CD4-positive, CD25-positive, alpha-beta regulatory T cell (primary cell): ENCODE results near the gene PAK5. TPM values are rescaled to one million over a fixed set of nuclear protein-coding genes. Genes with fewer than 3 reads are reported as not detected.
"Not testable (repeated sequence)": the region's sequence is repeated elsewhere in the genome, so short reads cannot be mapped to it uniquely, and the experiment has no call there.

Experiments
- ATAC-seq, 2 donors: fragments of 150-1000 bp; cut with Tn5 transposase; one replicate each; pipeline ENCODE4 v1.10.0; 2021; ENCODE audit warnings: low read depth in 2 of 2, moderate number of reproducible peaks in 2 of 2, moderate library complexity in 1 of 2
- DNase-seq, 3 donors: peaks; one replicate each; pipeline versions ENCODE4 v3.0.0 to v3.0.0-alpha.2; 2012 to 2022; ENCODE audit warnings: mixed read lengths in 1 of 3
- H3K27ac ChIP-seq: one replicate; pipeline ENCODE4 v1.7.0; 2013; ENCODE audit warnings: mild to moderate bottlenecking, low read length; ENCODE audit not compliant: insufficient read depth, poor library complexity, severe bottlenecking
- H3K27me3 ChIP-seq: one replicate; pipeline ENCODE4 v1.7.0; 2013; ENCODE audit warnings: low read length; ENCODE audit not compliant: control insufficient read depth, insufficient read depth
- H3K36me3 ChIP-seq: one replicate; pipeline ENCODE4 v1.7.0; 2013; ENCODE audit warnings: mild to moderate bottlenecking, low read length, moderate library complexity; ENCODE audit not compliant: control insufficient read depth, insufficient read depth
- H3K4me1 ChIP-seq: 2 replicates; pipeline ENCODE4 v1.7.0; 2013; ENCODE audit warnings: mild to moderate bottlenecking, low read length; ENCODE audit not compliant: insufficient read depth, control insufficient read depth, poor library complexity, severe bottlenecking
- H3K4me3 ChIP-seq: one replicate; pipeline ENCODE4 v1.7.0; 2013; ENCODE audit warnings: low read depth, mild to moderate bottlenecking, low read length, moderate library complexity
- H3K9me3 ChIP-seq, 2 experiments: 1 replicate in 1 of 2; 2 replicates in 1 of 2; pipeline ENCODE4 v1.7.0; 2013; ENCODE audit warnings: low read length in 2 of 2, mild to moderate bottlenecking in 1 of 2, moderate library complexity in 1 of 2; ENCODE audit not compliant: control insufficient read depth in 2 of 2
- H3K27ac Mint-ChIP-seq, 3 donors: one replicate each; pipeline ENCODE4 v1.8.0; 2020 to 2022; ENCODE audit warnings: mild to moderate bottlenecking in 3 of 3, mixed read lengths in 3 of 3, moderate library complexity in 2 of 3
- H3K27me3 Mint-ChIP-seq: one replicate; pipeline ENCODE4 v1.8.0; 2022; ENCODE audit warnings: mild to moderate bottlenecking, mixed read lengths
- H3K36me3 Mint-ChIP-seq: one replicate; pipeline ENCODE4 v1.8.0; 2020; ENCODE audit warnings: mixed read lengths
- H3K4me1 Mint-ChIP-seq, 4 donors: one replicate each; pipeline ENCODE4 v1.8.0; 2020 to 2022; ENCODE audit warnings: mixed read lengths in 4 of 4, mild to moderate bottlenecking in 1 of 4
- H3K4me3 Mint-ChIP-seq, 4 donors: one replicate each; pipeline ENCODE4 v1.8.0; 2020 to 2022; ENCODE audit warnings: mild to moderate bottlenecking in 4 of 4, mixed read lengths in 4 of 4, moderate library complexity in 3 of 4
- H3K9me3 Mint-ChIP-seq, 7 donors: one replicate each; pipeline ENCODE4 v1.8.0; 2020 to 2022; ENCODE audit warnings: mixed read lengths in 7 of 7, mild to moderate bottlenecking in 3 of 7, moderate library complexity in 2 of 7
- polyA plus RNA-seq, 4 donors: library from polyadenylated mRNA; unstranded; fragments of 300-500 nt; fragmentation: Illumina TruSeq; gene quantifications; one replicate each; pipeline ENCODE4 v1.2.3, GENCODE V29; 2021
- total RNA-seq: library from RNA; stranded (reverse); gene quantifications from one replicate; pipeline ENCODE4 v1.2.3, GENCODE V29; 2022

PAK5 gene
- total and polyA plus RNA-seq, 5 donors from 2014 or later, result not detected

GRCh38 chr20:9646375-9646774 is 192.5 kb downstream of the PAK5 start:
- no peaks in the 10 kb centered on the region for H3K27me3 ChIP-seq
- Mint-ChIP-seq H3K27ac (no peak overlapping the region), H3K9me3 (peaks cover 0 to 3% (median 0%) of the 10 kb centered on the region in 7 donors), H3K36me3 (no peaks in the 10 kb centered on the region), H3K27me3 (no peaks in the 10 kb centered on the region), H3K4me3 (no peak overlapping the region), H3K4me1 (no peaks in the 10 kb centered on the region)
- no peaks in the 10 kb centered on the region for H3K4me1 ChIP-seq
- H3K27ac ChIP-seq, result no peak overlapping the region
- no peaks in the 10 kb centered on the region for H3K9me3 ChIP-seq
- ATAC-seq (no peak), DNase-seq (no peak)
- H3K4me3 ChIP-seq, result no peak overlapping the region
- H3K36me3 ChIP-seq, result no peaks in the 10 kb centered on the region

DNA sequence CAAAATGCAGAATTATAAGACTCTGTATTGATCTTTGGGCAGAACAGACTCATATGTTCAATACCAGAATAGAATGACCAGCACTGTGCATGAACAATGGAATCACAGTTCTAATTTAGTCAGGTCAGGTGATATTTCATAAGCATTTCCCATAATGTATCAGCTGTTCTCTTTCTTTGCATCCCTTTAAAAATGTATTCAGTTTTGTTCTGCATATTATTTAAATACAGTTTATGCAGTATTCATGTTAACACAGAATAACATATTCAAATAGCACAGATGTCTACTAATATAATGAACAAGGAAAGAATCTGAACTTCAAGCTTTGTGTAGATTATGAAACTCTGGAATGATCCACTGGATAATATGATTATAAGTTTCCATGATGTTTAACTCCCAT is 196.0 kb downstream of the PAK5 start:
- ATAC-seq, result no peak
- no peaks in the 10 kb centered on the region for H3K36me3 ChIP-seq
- DNase-seq, result no peak
- no peak overlapping the region for H3K27ac ChIP-seq
- H3K4me1 ChIP-seq, result no peaks in the 10 kb centered on the region
- no peaks in the 10 kb centered on the region for H3K9me3 ChIP-seq
- no peaks in the 10 kb centered on the region for H3K27me3 ChIP-seq
- H3K27ac Mint-ChIP-seq, result no peak overlapping the region
- no peak overlapping the region for H3K4me3 Mint-ChIP-seq
- H3K27me3 Mint-ChIP-seq, result no peaks in the 10 kb centered on the region
- H3K4me1 Mint-ChIP-seq, result no peaks in the 10 kb centered on the region
- peaks cover 0 to 3% (median 0%) of the 10 kb centered on the region in 7 donors for H3K9me3 Mint-ChIP-seq
- no peaks in the 10 kb centered on the region for H3K36me3 Mint-ChIP-seq
- no peak overlapping the region for H3K4me3 ChIP-seq

DNA sequence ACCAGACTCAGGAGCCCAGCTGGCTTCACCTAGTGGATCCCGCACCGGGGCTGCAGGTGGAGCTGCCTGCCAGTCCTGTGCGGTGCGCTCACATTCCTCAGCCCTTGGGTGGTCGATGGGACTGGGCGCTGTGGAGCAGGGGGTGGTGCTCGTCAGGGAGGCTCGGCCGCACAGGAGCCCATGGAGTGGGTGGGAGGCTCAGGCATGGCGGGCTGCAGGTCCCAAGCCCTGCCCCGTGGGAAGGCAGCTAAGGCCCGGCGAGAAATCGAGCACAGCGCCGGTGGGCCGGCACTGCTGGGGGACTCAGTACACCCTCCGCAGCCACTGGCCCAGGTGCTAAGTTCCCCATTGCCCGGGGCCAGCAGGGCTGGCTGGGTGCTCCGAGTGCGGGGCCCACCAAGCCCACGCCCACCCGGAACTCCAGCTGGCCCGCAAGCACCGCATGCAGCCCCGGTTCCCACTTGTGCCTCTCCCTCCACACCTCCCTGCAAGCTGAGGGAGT is 197.3 kb downstream of the PAK5 start:
- H3K4me3 ChIP-seq, H3K27me3 ChIP-seq, H3K4me3 Mint-ChIP-seq, H3K4me1 Mint-ChIP-seq, H3K36me3 Mint-ChIP-seq, H3K27ac ChIP-seq, H3K4me1 ChIP-seq, DNase-seq, H3K27me3 Mint-ChIP-seq, H3K9me3 ChIP-seq, H3K27ac Mint-ChIP-seq, ATAC-seq, H3K9me3 Mint-ChIP-seq, H3K36me3 ChIP-seq: not testable (repeated sequence)

- H3K27ac ChIP-seq, result no peak overlapping the region
- H3K4me3 ChIP-seq, result no peak overlapping the region
- no peaks in the 10 kb centered on the region for H3K9me3 ChIP-seq
- no peaks in the 10 kb centered on the region for H3K27me3 ChIP-seq
- DNase-seq (no peak), ATAC-seq (no peak)
- no peaks in the 10 kb centered on the region for H3K36me3 Mint-ChIP-seq
- H3K4me3 Mint-ChIP-seq, result no peak overlapping the region
- H3K4me1 Mint-ChIP-seq, result no peaks in the 10 kb centered on the region
- no peaks in the 10 kb centered on the region for H3K27me3 Mint-ChIP-seq
- peaks cover 0 to 3% (median 0%) of the 10 kb centered on the region in 7 donors for H3K9me3 Mint-ChIP-seq
- no peaks in the 10 kb centered on the region for H3K4me1 ChIP-seq
- no peaks in the 10 kb centered on the region for H3K36me3 ChIP-seq
- H3K27ac Mint-ChIP-seq, result no peak overlapping the region
These were observed 201.0 kb downstream of the PAK5 start for GRCh38 chr20:9637889-9638288.

GRCh38 chr20:9635750-9636149 is 203.1 kb downstream of the PAK5 start:
- Mint-ChIP-seq H3K9me3 (peaks cover 0 to 3% (median 0%) of the 10 kb centered on the region in 7 donors), H3K4me3 (no peak overlapping the region), H3K27me3 (no peaks in the 10 kb centered on the region), H3K36me3 (no peaks in the 10 kb centered on the region), H3K4me1 (no peaks in the 10 kb centered on the region), H3K27ac (no peak overlapping the region)
- no peaks in the 10 kb centered on the region for H3K36me3 ChIP-seq
- H3K27ac ChIP-seq, result no peak overlapping the region
- ATAC-seq (no peak), DNase-seq (no peak)
- H3K4me1 ChIP-seq, result no peaks in the 10 kb centered on the region
- H3K27me3 ChIP-seq, result no peaks in the 10 kb centered on the region
- H3K4me3 ChIP-seq, result no peak overlapping the region
- H3K9me3 ChIP-seq, result no peaks in the 10 kb centered on the region

- Mint-ChIP-seq H3K4me3 (no peak overlapping the region), H3K27ac (no peak overlapping the region), H3K4me1 (no peaks in the 10 kb centered on the region), H3K27me3 (no peaks in the 10 kb centered on the region), H3K36me3 (no peaks in the 10 kb centered on the region), H3K9me3 (peaks cover 0 to 6% (median 1%) of the 10 kb centered on the region in 7 donors)
- Histone ChIP-seq H3K27me3 (no peaks in the 10 kb centered on the region), H3K9me3 (no peaks in the 10 kb centered on the region), H3K27ac (no peak overlapping the region), H3K4me1 (no peaks in the 10 kb centered on the region), H3K4me3 (no peak overlapping the region), H3K36me3 (no peaks in the 10 kb centered on the region)
- DNase-seq (no peak), ATAC-seq (no peak)
These were observed 204.5 kb downstream of the PAK5 start for GRCh38 chr20:9634327-9634726.

- no peaks in the 10 kb centered on the region for H3K36me3 ChIP-seq
- DNase-seq, result no peak
- no peak overlapping the region for H3K4me3 Mint-ChIP-seq
- H3K4me3 ChIP-seq, result no peak overlapping the region
- H3K36me3 Mint-ChIP-seq, result no peaks in the 10 kb centered on the region
- no peaks in the 10 kb centered on the region for H3K4me1 ChIP-seq
- ATAC-seq, result no peak
- H3K27me3 Mint-ChIP-seq, result no peaks in the 10 kb centered on the region
- H3K9me3 Mint-ChIP-seq, result peaks cover 0 to 6% (median 1%) of the 10 kb centered on the region in 7 donors
- H3K4me1 Mint-ChIP-seq, result no peaks in the 10 kb centered on the region
- H3K27me3 ChIP-seq, result no peaks in the 10 kb centered on the region
- no peak overlapping the region for H3K27ac Mint-ChIP-seq
- H3K27ac ChIP-seq, result no peak overlapping the region
- no peaks in the 10 kb centered on the region for H3K9me3 ChIP-seq
These were observed 205.9 kb downstream of the PAK5 start for GRCh38 chr20:9632991-9633390.

DNA sequence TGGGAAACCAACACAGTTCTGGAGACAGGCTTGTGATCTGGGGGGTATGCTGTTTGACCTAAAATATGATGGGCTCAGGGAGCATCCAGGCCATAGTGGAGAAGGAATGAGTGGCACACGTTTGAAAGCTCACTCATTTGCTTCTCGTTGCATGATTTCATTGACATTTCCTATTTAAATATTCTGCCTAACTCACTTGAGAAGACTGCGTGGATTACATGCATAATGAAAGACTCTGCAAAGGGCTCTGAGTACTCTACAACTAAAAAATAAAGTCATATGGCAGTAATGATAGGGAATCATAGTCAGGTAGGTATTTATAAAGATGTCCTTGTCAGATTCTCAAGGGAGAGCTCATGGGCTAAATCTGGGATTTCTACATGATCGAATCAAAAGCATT is 206.6 kb downstream of the PAK5 start:
- no peak overlapping the region for H3K27ac ChIP-seq
- no peaks in the 10 kb centered on the region for H3K36me3 ChIP-seq
- ATAC-seq, result no peak
- Mint-ChIP-seq H3K9me3 (peaks cover 0 to 6% (median 1%) of the 10 kb centered on the region in 7 donors), H3K4me1 (no peaks in the 10 kb centered on the region), H3K4me3 (no peak overlapping the region), H3K27me3 (no peaks in the 10 kb centered on the region), H3K36me3 (no peaks in the 10 kb centered on the region), H3K27ac (no peak overlapping the region)
- no peak for DNase-seq
- no peaks in the 10 kb centered on the region for H3K4me1 ChIP-seq
- no peaks in the 10 kb centered on the region for H3K27me3 ChIP-seq
- H3K4me3 ChIP-seq, result no peak overlapping the region
- no peaks in the 10 kb centered on the region for H3K9me3 ChIP-seq
